ENCODE results near the gene ADD1. TPM values are rescaled to one million over a fixed set of nuclear protein-coding genes. Genes with fewer than 3 reads are reported as not detected.
"Not testable (repeated sequence)": the region's sequence is repeated elsewhere in the genome, so short reads cannot be mapped to it uniquely, and the experiment has no call there.

The ADD1 gene
- total RNA-seq, 1 donor from 2014 or later: 161 TPM

- DNase-seq (ENCODE audit: low read depth, low spot score): no peak
Observed at GRCh38 chr4:2882341-2882740, 38.7 kb downstream of the ADD1 start.

GRCh38 chr4:2886161-2886560 is 42.5 kb downstream of the ADD1 start:
- no peak for DNase-seq (ENCODE audit: low read depth, low spot score)

- DNase-seq (ENCODE audit: low read depth, low spot score): no peak
Observed at GRCh38 chr4:2886622-2887021, 43.0 kb downstream of the ADD1 start.

- no peak for DNase-seq (ENCODE audit: low read depth, low spot score)
Observed at GRCh38 chr4:2887343-2887742, 43.7 kb downstream of the ADD1 start.

GRCh38 chr4:2888886-2889285 is 45.2 kb downstream of the ADD1 start:
- no peak for DNase-seq (ENCODE audit: low read depth, low spot score)

- DNase-seq (ENCODE audit: low read depth, low spot score): no peak
Observed at GRCh38 chr4:2891294-2891693, 47.6 kb downstream of the ADD1 start.

GRCh38 chr4:2893772-2894171 is 50.1 kb downstream of the ADD1 start:
- no peak for DNase-seq (ENCODE audit: low read depth, low spot score)

GRCh38 chr4:2898001-2898400 is 54.4 kb downstream of the ADD1 start:
- DNase-seq (ENCODE audit: low read depth, low spot score): no peak

- no peak for DNase-seq (ENCODE audit: low read depth, low spot score)
Observed at GRCh38 chr4:2900741-2901140, 57.1 kb downstream of the ADD1 start.

- no peak for DNase-seq (ENCODE audit: low read depth, low spot score)
Observed at GRCh38 chr4:2901186-2901585, 57.5 kb downstream of the ADD1 start.

GRCh38 chr4:2902126-2902525 is 58.5 kb downstream of the ADD1 start:
- no peak for DNase-seq (ENCODE audit: low read depth, low spot score)

- no peak for DNase-seq (ENCODE audit: low read depth, low spot score)
Observed at GRCh38 chr4:2905544-2905943, 61.9 kb downstream of the ADD1 start.

- DNase-seq (ENCODE audit: low read depth, low spot score): no peak
Observed at GRCh38 chr4:2906218-2906617, 62.6 kb downstream of the ADD1 start.

GRCh38 chr4:2907226-2907625 is 63.6 kb downstream of the ADD1 start:
- DNase-seq (ENCODE audit: low read depth, low spot score): no peak

- no peak for DNase-seq (ENCODE audit: low read depth, low spot score)
Observed at GRCh38 chr4:2907706-2908293, 64.2 kb downstream of the ADD1 start.

GRCh38 chr4:2908686-2909085 is 65.0 kb downstream of the ADD1 start:
- DNase-seq (ENCODE audit: low read depth, low spot score): no peak

- DNase-seq (ENCODE audit: low read depth, low spot score): no peak
Observed at GRCh38 chr4:2909583-2909982, 65.9 kb downstream of the ADD1 start.

- DNase-seq (ENCODE audit: low read depth, low spot score): no peak
Observed at GRCh38 chr4:2910409-2910808, 66.8 kb downstream of the ADD1 start.

- DNase-seq (ENCODE audit: low read depth, low spot score): no peak
Observed at GRCh38 chr4:2911868-2912267, 68.2 kb downstream of the ADD1 start.

GRCh38 chr4:2913168-2913567 is 69.5 kb downstream of the ADD1 start:
- no peak for DNase-seq (ENCODE audit: low read depth, low spot score)

- DNase-seq (ENCODE audit: low read depth, low spot score): no peak
Observed at GRCh38 chr4:2914256-2915126, 70.8 kb downstream of the ADD1 start.

GRCh38 chr4:2915789-2916188 is 72.1 kb downstream of the ADD1 start:
- no peak for DNase-seq (ENCODE audit: low read depth, low spot score)

- not testable (repeated sequence) for DNase-seq (ENCODE audit: low read depth, low spot score)
Observed at GRCh38 chr4:2916696-2917095, 73.1 kb downstream of the ADD1 start.
